ENCODE results near the gene CAPSL. TPM values are rescaled to one million over a fixed set of nuclear protein-coding genes. Genes with fewer than 3 reads are reported as not detected.

Gene CAPSL
- total RNA-seq, 1 donor from 2014 or later = not detected

DNA sequence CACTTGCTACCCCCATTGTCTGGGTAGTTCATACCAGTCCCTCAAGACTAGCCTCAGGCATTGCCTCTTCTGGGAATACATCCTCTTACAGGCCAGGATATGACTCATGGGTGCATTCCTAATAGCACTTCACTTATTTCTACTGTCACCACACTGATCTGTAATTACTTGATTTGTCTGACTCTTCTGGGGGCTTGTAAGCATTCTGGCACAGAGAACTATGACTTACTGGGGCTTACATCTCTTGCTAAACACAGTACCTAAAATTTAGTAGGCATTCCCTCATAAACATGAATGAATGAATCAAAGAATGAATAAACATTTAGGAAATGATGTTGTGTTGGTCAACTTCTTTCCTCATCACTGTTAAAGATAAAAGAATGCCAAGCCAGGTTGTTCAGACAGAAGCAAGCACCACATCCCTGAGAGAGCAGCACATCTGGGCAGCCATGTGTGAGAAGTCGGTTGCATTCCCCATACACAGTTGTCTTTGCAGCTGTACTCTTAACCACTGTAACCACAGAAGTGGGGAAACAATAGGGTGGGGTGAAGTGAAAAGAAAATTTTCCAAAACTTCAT, 54.1 kb downstream of the CAPSL start:
- DNase-seq = no peak
- H3K36me3 Mint-ChIP-seq (ENCODE audit: unreplicated experiment) = no peaks in the 10 kb centered on the region
- no peak for TF ChIP-seq CTCF (IDR thresholded peaks at IDR 0.05; ENCODE audit: partially characterized antibody, unreplicated experiment)
- H3K9me3 Mint-ChIP-seq (ENCODE audit: unreplicated experiment) = no peaks in the 10 kb centered on the region
- H3K4me1 Mint-ChIP-seq (ENCODE audit: low read depth, unreplicated experiment) = no peaks in the 10 kb centered on the region
- no peak overlapping the region for H3K4me3 Mint-ChIP-seq (ENCODE audit: unreplicated experiment)
- no peaks in the 10 kb centered on the region for H3K27me3 Mint-ChIP-seq (ENCODE audit: unreplicated experiment)
- H3K27ac Mint-ChIP-seq (ENCODE audit: unreplicated experiment) = no peak overlapping the region

GRCh38 chr5:35881758-35882157, 56.7 kb downstream of the CAPSL start:
- Mint-ChIP-seq H3K9me3 (ENCODE audit: unreplicated experiment) (no peaks in the 10 kb centered on the region), H3K4me3 (ENCODE audit: unreplicated experiment) (no peak overlapping the region), H3K36me3 (ENCODE audit: unreplicated experiment) (no peaks in the 10 kb centered on the region), H3K27ac (ENCODE audit: unreplicated experiment) (no peak overlapping the region), H3K27me3 (ENCODE audit: unreplicated experiment) (no peaks in the 10 kb centered on the region), H3K4me1 (ENCODE audit: low read depth, unreplicated experiment) (no peaks in the 10 kb centered on the region)
- no peak for TF ChIP-seq CTCF (IDR thresholded peaks at IDR 0.05; ENCODE audit: partially characterized antibody, unreplicated experiment)
- no peak for DNase-seq

- no peaks in the 10 kb centered on the region for H3K9me3 Mint-ChIP-seq (ENCODE audit: unreplicated experiment)
- no peak for TF ChIP-seq CTCF (IDR thresholded peaks at IDR 0.05; ENCODE audit: partially characterized antibody, unreplicated experiment)
- no peak overlapping the region for H3K27ac Mint-ChIP-seq (ENCODE audit: unreplicated experiment)
- H3K4me1 Mint-ChIP-seq (ENCODE audit: low read depth, unreplicated experiment) = no peaks in the 10 kb centered on the region
- H3K4me3 Mint-ChIP-seq (ENCODE audit: unreplicated experiment) = no peak overlapping the region
- no peaks in the 10 kb centered on the region for H3K36me3 Mint-ChIP-seq (ENCODE audit: unreplicated experiment)
- DNase-seq = no peak
- no peaks in the 10 kb centered on the region for H3K27me3 Mint-ChIP-seq (ENCODE audit: unreplicated experiment)
These were observed 58.3 kb downstream of the CAPSL start for GRCh38 chr5:35880156-35880555.

GRCh38 chr5:35879649-35880048, 58.8 kb downstream of the CAPSL start:
- Mint-ChIP-seq H3K4me1 (ENCODE audit: low read depth, unreplicated experiment) (no peaks in the 10 kb centered on the region), H3K27me3 (ENCODE audit: unreplicated experiment) (no peaks in the 10 kb centered on the region), H3K36me3 (ENCODE audit: unreplicated experiment) (no peaks in the 10 kb centered on the region), H3K4me3 (ENCODE audit: unreplicated experiment) (no peak overlapping the region), H3K9me3 (ENCODE audit: unreplicated experiment) (no peaks in the 10 kb centered on the region), H3K27ac (ENCODE audit: unreplicated experiment) (no peak overlapping the region)
- TF ChIP-seq CTCF (IDR thresholded peaks at IDR 0.05; ENCODE audit: partially characterized antibody, unreplicated experiment) = no peak
- no peak for DNase-seq

- H3K27ac Mint-ChIP-seq (ENCODE audit: unreplicated experiment) = no peak overlapping the region
- no peak for TF ChIP-seq CTCF (IDR thresholded peaks at IDR 0.05; ENCODE audit: partially characterized antibody, unreplicated experiment)
- H3K9me3 Mint-ChIP-seq (ENCODE audit: unreplicated experiment) = no peaks in the 10 kb centered on the region
- no peaks in the 10 kb centered on the region for H3K27me3 Mint-ChIP-seq (ENCODE audit: unreplicated experiment)
- H3K4me1 Mint-ChIP-seq (ENCODE audit: low read depth, unreplicated experiment) = no peaks in the 10 kb centered on the region
- no peak for DNase-seq
- H3K4me3 Mint-ChIP-seq (ENCODE audit: unreplicated experiment) = no peak overlapping the region
- no peaks in the 10 kb centered on the region for H3K36me3 Mint-ChIP-seq (ENCODE audit: unreplicated experiment)
These were observed 59.3 kb downstream of the CAPSL start for GRCh38 chr5:35879096-35879495.
